ENCODE results near the gene ANXA1.

- TF ChIP-seq CTCF (IDR thresholded peaks at IDR 0.05; ENCODE audit: low read depth, low read length) (no peak), MYC (IDR thresholded peaks at IDR 0.05; ENCODE audit: low read depth, low read length) (no peak)
Measured at GRCh38 chr9:73199886-73200285, 48.2 kb downstream of the ANXA1 start.
